NCI-H526 treated with DMSO at 0.1 percent for 48 hours (cell line): ENCODE data around the gene VPS4B.

ENCODE experiments used
- DNase-seq: peaks from one replicate; lab custom pipeline; 2025; lab: John Stamatoyannopoulos, UW

VPS4B gene

GRCh38 chr18:63430526-63430925, 8.2 kb upstream of the VPS4B start:
- no peak for DNase-seq

GRCh38 chr18:63427558-63427957, 5.3 kb upstream of the VPS4B start:
- DNase-seq = no peak

GRCh38 chr18:63422864-63423304, 608 bp upstream of the VPS4B start:
- no peak for DNase-seq

GRCh38 chr18:63421514-63421913, 762 bp downstream of the VPS4B start:
- no peak for DNase-seq

- DNase-seq = no peak
Observed at GRCh38 chr18:63412953-63413352, 9.3 kb downstream of the VPS4B start.

- no peak for DNase-seq
Observed at GRCh38 chr18:63410792-63411191, 11.5 kb downstream of the VPS4B start.

GRCh38 chr18:63409301-63409700, 13.0 kb downstream of the VPS4B start:
- DNase-seq = no peak

GRCh38 chr18:63407734-63408133, 14.5 kb downstream of the VPS4B start:
- DNase-seq = no peak

GRCh38 chr18:63405986-63406385, 16.3 kb downstream of the VPS4B start:
- DNase-seq = no peak

GRCh38 chr18:63402246-63403162, 19.8 kb downstream of the VPS4B start:
- DNase-seq = no peak

DNA sequence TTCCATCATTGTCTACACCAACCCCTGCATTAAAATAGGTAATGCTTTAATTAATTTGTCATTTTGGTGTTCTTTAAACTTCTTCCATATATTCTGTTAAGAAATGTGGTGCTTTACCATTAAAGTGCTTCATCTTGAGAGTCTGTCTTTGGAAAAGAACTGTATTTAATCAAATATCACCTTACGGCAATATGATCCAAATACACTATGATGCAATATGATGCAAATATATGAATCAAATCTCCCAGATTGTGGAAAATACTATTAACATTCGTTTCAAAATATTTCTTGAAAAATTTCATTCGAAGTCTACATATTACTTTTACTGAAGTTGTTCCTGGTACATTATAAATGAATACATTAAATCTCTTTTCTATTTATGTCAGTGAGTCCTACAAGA, 23.0 kb downstream of the VPS4B start:
- no peak for DNase-seq

DNA sequence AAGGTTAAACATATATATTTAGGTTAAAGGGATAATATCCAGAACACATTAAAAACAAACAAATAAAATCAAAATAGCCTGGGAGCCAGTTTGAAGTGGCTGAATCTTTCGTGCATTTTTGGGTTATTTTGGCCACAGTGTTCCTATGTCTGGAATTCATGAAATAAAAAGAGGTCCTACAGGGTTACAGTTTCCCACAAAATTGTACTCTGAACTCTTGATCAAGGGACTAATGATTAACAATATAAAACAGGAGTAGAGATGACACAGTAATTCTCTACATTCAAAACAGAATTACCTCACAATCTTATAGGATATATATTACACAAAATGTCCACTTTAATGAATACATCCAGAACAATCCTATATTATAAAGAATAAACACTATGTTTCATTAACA, 24.9 kb downstream of the VPS4B start:
- no peak for DNase-seq

- no peak for DNase-seq
Observed at GRCh38 chr18:63395503-63395902, 26.8 kb downstream of the VPS4B start.

DNA sequence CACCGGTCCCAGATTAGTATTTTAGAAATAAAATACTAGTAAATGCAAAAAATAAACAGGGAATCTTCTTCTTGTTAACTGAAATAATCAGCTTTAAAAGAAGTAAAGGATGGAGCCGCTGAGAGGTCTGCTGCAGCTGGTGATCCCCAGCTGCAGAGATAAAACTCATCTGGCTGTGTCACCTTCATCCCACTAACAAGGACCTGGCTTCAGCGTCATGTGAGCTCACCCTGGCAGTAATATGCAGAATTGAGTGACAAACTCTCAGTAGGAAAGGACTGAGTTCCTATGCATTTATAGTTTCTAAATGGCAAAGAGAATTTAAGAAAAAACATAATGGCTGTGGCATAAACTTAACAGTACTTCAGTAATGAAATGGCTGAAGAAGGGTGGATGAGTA, 27.3 kb downstream of the VPS4B start:
- DNase-seq = no peak

DNA sequence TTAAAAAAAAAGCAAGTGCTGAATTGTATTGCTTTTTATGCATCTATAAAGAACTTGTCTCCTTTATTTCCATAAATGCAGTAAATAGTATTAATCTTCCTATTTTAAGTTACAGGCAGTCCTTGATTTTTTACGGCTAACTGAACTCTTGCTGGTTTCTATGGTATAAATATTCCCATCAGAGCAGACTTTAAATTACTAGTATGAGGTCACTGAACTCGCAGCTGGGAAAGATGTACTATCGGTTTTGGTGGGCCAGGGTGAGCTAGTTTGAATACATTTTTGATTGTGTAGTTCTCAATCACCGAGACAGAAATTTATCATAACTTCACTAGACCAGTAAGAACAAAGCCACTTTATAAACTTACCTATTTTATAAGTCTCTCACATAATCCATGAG, 34.4 kb downstream of the VPS4B start:
- DNase-seq = no peak

GRCh38 chr18:63382843-63383242, 39.4 kb downstream of the VPS4B start:
- no peak for DNase-seq

DNA sequence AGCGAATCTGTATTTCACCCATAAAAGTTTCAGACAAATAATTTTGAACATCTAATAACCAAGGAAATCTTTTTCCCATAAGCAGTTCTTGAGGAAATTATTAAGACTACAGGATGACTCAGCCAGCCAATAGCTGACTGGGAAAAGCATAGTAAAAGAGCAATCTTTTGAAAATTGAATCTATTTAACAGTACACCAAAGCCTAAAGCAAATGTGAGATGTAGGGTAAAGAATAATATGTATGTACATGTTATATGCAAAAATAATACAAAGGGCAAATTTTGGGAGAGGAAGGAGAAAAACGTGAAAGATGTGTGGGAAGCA, 42.7 kb downstream of the VPS4B start:
- no peak for DNase-seq

GRCh38 chr18:63378919-63379638, 43.2 kb downstream of the VPS4B start:
- no peak for DNase-seq

DNA sequence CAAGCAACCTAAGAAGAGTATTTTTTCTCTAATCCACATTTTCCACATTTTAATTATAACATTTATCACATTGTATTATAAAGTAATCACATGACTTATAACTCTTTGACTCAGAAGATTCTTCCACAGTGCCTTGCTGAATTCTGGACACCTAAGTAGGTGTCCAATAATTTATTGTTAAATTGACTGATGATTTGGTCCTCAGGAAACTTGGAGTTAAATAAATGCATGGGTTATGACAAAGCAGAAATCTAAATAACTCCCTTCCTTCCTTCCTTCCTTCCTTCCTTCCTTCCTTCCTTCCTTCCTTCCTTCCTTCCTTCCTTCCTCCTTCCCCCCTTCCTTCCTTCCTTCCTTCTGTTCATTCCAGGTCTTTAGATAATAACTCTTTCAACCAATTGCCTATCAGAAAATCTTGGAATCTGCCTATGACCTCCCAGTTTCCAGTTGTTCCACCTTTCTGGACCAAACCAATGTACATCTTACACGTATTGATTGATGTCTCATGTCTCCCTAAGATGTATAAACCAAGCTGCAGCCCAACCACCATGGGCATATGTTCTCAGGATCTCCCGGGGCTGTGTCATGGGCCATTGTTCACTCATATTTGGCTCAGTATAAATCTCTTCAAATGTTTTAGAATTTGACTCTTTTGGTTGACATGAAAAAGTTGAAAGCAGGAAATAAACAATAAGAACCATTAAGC, 44.8 kb downstream of the VPS4B start:
- DNase-seq = no peak

- DNase-seq = no peak
Observed at GRCh38 chr18:63376538-63376937, 45.7 kb downstream of the VPS4B start.

GRCh38 chr18:63374540-63374939, 47.7 kb downstream of the VPS4B start:
- DNase-seq = no peak

DNA sequence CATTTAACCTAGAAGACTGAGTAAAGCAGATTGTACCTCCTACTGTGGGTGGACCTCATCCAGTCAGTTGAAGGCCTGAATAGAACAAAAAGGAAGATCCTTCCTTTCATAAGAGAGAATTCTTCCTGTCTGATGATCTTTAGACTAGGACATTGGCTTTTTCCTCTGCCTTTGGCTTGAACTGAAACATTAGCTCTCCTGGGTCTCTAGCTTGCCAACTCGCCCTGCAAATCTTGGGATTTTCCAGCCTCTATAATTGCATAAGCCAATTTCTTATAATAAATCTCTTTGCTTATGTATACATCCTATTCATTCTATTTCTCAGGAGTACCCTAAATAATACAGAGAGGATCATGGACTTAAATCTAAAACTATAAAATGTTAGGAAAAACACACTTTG, 49.1 kb downstream of the VPS4B start:
- DNase-seq = no peak

- no peak for DNase-seq
Observed at GRCh38 chr18:63368611-63369010, 53.7 kb downstream of the VPS4B start.
